ENCODE measurements around the gene ANO4. TPM values are rescaled to one million over a fixed set of nuclear protein-coding genes. Genes with fewer than 3 reads are reported as not detected.
"Not testable (repeated sequence)": the region's sequence is repeated elsewhere in the genome, so short reads cannot be mapped to it uniquely, and the experiment has no call there.

ANO4 gene
- total RNA-seq, 4 donors from 2014 or later, result 0.10 TPM; not detected in 3

DNA sequence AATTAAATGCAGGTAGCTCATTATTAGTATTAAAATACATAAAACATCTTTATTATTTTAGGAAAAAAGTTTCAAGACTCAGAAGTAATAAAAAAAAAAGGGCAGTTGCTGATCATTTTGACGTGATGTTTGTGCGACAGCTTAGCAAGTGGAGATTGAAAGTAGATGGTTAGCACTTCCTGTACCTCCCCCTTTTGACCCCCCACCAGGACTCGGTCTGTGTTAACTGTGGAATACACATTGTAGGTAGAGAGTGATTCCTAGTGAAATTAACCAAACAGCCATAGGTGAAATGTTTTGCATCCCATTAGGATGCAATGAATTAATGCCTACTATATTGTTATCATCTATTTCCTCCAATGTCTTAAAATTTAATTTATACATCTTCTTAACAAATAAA is 294.7 kb downstream of the ANO4 start:
- Histone ChIP-seq H3K27me3 (no peaks in the 10 kb centered on the region), H3K4me1 (no peaks in the 10 kb centered on the region), H3K36me3 (no peaks in the 10 kb centered on the region), H3K4me3 (no peak overlapping the region), H3K27ac (no peak overlapping the region), H3K9me3 (no peaks in the 10 kb centered on the region)
- DNase-seq (no peak), ATAC-seq (no peak)
- TF ChIP-seq, protein P1, sequence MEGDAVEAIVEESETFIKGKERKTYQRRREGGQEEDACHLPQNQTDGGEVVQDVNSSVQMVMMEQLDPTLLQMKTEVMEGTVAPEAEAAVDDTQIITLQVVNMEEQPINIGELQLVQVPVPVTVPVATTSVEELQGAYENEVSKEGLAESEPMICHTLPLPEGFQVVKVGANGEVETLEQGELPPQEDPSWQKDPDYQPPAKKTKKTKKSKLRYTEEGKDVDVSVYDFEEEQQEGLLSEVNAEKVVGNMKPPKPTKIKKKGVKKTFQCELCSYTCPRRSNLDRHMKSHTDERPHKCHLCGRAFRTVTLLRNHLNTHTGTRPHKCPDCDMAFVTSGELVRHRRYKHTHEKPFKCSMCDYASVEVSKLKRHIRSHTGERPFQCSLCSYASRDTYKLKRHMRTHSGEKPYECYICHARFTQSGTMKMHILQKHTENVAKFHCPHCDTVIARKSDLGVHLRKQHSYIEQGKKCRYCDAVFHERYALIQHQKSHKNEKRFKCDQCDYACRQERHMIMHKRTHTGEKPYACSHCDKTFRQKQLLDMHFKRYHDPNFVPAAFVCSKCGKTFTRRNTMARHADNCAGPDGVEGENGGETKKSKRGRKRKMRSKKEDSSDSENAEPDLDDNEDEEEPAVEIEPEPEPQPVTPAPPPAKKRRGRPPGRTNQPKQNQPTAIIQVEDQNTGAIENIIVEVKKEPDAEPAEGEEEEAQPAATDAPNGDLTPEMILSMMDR (IDR thresholded peaks at IDR 0.05 in 4 of 5, conservative IDR thresholded peaks at IDR 0.05 in 1 of 5), result no peak
- TF ChIP-seq POLR2A (IDR thresholded peaks at IDR 0.05), result no peak
- in situ Hi-C loops (cut with MboI; ENCODE audit: low sequenced_read_pairs in 4 of 4) (no loop called here), intact Hi-C loops (cut with DNase I; ENCODE audit: low total_unique reads) (no loop called here)

DNA sequence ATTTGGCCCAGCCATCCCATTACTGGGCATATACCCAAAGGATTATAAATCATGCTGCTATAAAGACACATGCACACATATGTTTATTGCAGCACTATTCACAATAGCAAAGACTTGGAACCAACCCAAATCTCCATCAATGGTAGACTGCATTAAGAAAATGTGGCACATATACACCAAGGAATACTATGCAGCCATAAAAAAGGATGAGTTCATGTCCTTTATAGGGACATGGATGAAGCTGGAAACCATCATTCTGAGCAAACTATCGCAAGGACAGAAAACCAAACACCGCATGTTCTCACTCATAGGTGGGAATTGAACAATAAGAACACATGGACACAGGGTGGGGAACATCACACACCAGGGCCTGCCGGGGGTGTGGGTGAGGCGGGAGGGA is 295.6 kb downstream of the ANO4 start:
- ATAC-seq; intact Hi-C loops (cut with DNase I; ENCODE audit: low total_unique reads); H3K27ac ChIP-seq; H3K36me3 ChIP-seq; DNase-seq; H3K27me3 ChIP-seq; H3K9me3 ChIP-seq; H3K4me3 ChIP-seq; in situ Hi-C loops (cut with MboI; ENCODE audit: low sequenced_read_pairs in 4 of 4); H3K4me1 ChIP-seq: not testable (repeated sequence)

DNA sequence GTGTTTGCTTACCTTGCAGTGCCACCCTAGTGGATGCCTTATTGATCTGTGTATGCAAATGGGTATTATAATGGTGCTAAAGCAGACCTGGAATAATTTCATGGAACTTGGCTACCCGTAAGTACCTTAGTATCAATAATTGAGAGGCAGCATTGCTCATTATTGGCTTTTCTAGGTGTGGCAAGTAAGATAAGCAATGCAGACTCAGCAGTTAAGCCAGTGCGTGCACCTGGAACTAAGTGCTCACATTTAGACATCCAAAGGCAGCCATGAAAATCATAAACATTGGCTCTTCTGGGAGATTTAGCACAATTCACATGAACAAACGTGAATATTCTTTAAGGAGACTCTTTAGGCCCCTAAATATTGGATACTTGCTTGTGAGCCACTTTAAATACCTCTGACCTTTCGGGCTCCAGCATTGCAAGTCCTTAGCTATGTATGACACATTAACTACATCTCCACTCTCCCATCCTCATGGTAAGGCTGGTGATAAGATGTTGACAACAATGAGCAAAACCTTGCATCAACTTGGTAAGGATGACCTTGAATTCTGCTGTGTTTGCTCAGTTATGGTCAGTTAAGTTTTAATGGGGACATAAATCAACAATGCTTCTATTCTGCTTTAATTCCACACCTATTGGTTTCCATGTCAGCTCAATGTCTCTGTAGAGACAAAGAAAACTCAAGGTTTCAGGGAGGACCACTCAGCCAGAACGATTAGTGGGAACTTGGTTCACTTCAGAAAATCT is 303.4 kb downstream of the ANO4 start:
- Histone ChIP-seq H3K9me3 (no peaks in the 10 kb centered on the region), H3K4me1 (no peaks in the 10 kb centered on the region), H3K4me3 (no peak overlapping the region), H3K27me3 (no peaks in the 10 kb centered on the region), H3K36me3 (no peaks in the 10 kb centered on the region), H3K27ac (no peak overlapping the region)
- intact Hi-C loops (cut with DNase I; ENCODE audit: low total_unique reads), result no loop called here
- no peak for DNase-seq
- ATAC-seq, result no peak
- in situ Hi-C loops (cut with MboI; ENCODE audit: low sequenced_read_pairs in 4 of 4), result no loop called here
- TF ChIP-seq, protein P1 (IDR thresholded peaks at IDR 0.05 in 4 of 5, conservative IDR thresholded peaks at IDR 0.05 in 1 of 5), result no peak
- no peak for TF ChIP-seq POLR2A (IDR thresholded peaks at IDR 0.05)

DNA sequence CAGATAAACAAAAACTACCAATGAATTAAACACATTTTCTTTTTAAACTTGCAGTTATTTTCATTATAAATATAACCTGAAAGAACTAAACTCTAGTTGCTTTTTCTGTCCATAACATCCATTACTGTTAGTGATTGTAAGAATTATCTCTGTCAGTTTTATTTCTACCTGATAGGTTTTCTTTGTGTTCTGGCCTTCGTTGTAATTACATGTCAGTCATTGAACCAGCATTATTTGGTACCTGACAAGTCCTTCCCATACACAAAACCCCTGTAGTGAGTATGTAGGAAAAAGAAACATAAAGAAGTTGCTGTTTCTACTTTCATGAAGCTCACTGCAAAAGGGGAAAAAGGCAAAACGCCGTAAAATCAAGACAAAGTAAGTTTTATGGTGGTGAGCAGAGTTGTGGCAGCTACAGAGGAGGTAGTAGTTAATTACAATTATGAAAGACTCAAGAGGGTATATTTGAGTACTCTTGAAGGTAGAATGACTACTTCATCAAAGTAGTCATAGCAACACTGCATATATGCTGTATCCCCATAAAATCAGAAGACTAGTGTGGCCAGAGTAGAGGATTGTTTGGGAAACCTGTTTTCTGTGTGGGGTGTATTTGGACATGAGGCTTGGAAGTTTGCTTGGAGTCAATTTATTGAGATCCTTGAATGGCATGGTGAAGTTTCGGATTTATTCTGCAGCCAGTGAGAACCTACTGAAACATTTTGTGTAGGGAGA is 312.6 kb downstream of the ANO4 start:
- DNase-seq, result no peak
- no peaks in the 10 kb centered on the region for H3K4me1 ChIP-seq
- no peak for ATAC-seq
- no peaks in the 10 kb centered on the region for H3K36me3 ChIP-seq
- intact Hi-C loops (cut with DNase I; ENCODE audit: low total_unique reads), result no loop called here
- no peak overlapping the region for H3K27ac ChIP-seq
- no peak for TF ChIP-seq POLR2A (IDR thresholded peaks at IDR 0.05)
- TF ChIP-seq, protein P1 (IDR thresholded peaks at IDR 0.05 in 4 of 5, conservative IDR thresholded peaks at IDR 0.05 in 1 of 5), result no peak
- H3K4me3 ChIP-seq, result no peak overlapping the region
- H3K27me3 ChIP-seq, result no peaks in the 10 kb centered on the region
- in situ Hi-C loops (cut with MboI; ENCODE audit: low sequenced_read_pairs in 4 of 4), result no loop called here
- no peaks in the 10 kb centered on the region for H3K9me3 ChIP-seq

DNA sequence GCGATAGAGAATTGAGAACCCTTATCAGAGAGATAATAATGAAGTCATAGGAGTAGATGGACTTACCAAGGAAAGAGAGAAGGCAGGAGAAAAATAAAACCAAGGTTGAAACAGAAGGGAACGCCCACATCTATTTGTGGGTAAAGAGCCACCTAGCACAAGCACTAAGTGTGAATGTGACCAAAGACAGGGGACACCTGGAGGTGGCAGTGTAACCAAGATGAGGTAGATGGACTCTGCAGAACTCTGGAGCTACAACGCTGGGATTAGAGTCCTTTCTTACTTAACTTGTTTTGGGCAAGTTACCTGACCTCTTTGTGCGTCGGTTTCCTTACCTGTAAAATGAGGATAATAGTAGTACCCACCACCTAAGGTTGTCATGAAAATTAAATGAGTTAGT is 313.6 kb downstream of the ANO4 start:
- DNase-seq, result no peak
- H3K36me3 ChIP-seq, result no peaks in the 10 kb centered on the region
- no peaks in the 10 kb centered on the region for H3K4me1 ChIP-seq
- no peak overlapping the region for H3K27ac ChIP-seq
- no peak overlapping the region for H3K4me3 ChIP-seq
- H3K27me3 ChIP-seq, result no peaks in the 10 kb centered on the region
- intact Hi-C loops (cut with DNase I; ENCODE audit: low total_unique reads) (no loop called here), in situ Hi-C loops (cut with MboI; ENCODE audit: low sequenced_read_pairs in 4 of 4) (no loop called here)
- ATAC-seq, result no peak
- TF ChIP-seq, protein P1 (IDR thresholded peaks at IDR 0.05 in 4 of 5, conservative IDR thresholded peaks at IDR 0.05 in 1 of 5), result no peak
- TF ChIP-seq POLR2A (IDR thresholded peaks at IDR 0.05), result no peak
- no peaks in the 10 kb centered on the region for H3K9me3 ChIP-seq

All from gastrocnemius medialis (tissue), 4 donors.